Activated T-cell treated with anti-CD3 and anti-CD28 coated beads, Interleukin-2, amount 50 U/mL, for 1 hour (primary cell): ENCODE results near the gene GLIS1.

ENCODE experiments used
- DNase-seq: peaks from one replicate; pipeline ENCODE4 v3.0.0-alpha.2; 2020

GLIS1 gene

GRCh38 chr1:53631622-53632310 is 107.2 kb downstream of the GLIS1 start:
- DNase-seq: no peak

GRCh38 chr1:53629101-53629691 is 109.8 kb downstream of the GLIS1 start:
- DNase-seq: no peak

- DNase-seq: no peak
Observed at GRCh38 chr1:53628286-53628955, 110.5 kb downstream of the GLIS1 start.

GRCh38 chr1:53627666-53628065 is 111.3 kb downstream of the GLIS1 start:
- no peak for DNase-seq

GRCh38 chr1:53627031-53627430 is 111.9 kb downstream of the GLIS1 start:
- DNase-seq: no peak

DNA sequence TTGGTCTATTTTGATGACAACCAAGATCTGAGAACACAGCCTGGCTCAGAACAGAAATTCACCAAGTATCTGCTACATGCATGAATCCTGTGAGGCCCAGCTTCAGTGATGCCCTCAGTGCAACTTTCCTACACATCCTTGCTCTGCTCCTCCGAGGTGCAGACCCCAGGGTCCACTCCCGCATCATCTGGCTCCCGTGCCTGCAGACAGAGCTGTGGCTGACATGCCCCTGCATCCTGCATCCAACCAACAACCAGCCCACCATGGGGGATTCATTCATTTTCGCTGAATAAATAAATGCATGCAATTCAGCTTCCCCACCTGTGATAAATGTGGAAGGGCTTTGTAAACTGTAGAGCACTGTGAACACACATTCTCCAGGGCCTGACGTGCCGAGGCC is 112.3 kb downstream of the GLIS1 start:
- no peak for DNase-seq

GRCh38 chr1:53625766-53626520 is 113.0 kb downstream of the GLIS1 start:
- DNase-seq: no peak

DNA sequence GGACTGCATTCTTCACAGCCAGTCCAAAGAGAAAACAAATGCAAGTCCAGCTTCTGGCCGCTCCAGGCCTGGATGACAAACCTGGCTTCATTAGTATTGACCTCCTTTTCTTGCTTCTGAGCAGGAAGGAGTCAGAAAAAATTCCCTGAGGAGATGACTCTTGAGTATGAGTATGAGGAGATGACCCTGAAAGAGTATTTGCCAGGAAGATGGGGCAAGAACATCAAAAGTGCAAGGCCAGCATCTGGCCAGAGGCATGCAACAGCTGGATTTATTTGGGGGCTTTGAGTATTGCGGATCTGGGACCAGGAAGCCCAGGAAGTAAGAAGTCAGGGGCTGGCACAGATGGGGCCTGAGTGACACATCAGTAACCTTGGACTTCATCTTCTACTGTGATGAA is 113.9 kb downstream of the GLIS1 start:
- DNase-seq: no peak

DNA sequence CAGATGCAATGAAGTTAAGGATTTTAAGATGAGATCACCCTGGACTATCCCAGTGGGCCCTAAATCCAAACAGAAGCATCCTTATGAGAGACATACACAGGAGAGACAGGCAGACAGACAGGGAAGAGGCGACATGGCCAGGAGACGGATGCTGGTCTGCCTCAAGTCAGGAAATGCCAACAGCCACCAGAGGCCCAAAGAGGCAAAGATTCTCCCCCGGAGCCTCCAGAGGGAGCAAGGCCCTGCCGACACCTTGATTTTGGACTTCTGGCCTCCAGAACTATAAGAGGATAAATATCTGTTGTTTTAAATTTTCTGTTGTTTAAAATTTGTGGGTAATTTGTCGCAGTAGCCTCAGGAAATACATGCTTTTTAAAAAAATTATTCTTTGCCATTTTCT is 116.4 kb downstream of the GLIS1 start:
- DNase-seq: no peak

- peak; percentile 8 for DNase-seq
Observed at GRCh38 chr1:53621144-53621543, 117.8 kb downstream of the GLIS1 start.

GRCh38 chr1:53620061-53620855 is 118.7 kb downstream of the GLIS1 start:
- DNase-seq: peak; percentile 4

- DNase-seq: no peak
Observed at GRCh38 chr1:53619367-53620060, 119.5 kb downstream of the GLIS1 start.

DNA sequence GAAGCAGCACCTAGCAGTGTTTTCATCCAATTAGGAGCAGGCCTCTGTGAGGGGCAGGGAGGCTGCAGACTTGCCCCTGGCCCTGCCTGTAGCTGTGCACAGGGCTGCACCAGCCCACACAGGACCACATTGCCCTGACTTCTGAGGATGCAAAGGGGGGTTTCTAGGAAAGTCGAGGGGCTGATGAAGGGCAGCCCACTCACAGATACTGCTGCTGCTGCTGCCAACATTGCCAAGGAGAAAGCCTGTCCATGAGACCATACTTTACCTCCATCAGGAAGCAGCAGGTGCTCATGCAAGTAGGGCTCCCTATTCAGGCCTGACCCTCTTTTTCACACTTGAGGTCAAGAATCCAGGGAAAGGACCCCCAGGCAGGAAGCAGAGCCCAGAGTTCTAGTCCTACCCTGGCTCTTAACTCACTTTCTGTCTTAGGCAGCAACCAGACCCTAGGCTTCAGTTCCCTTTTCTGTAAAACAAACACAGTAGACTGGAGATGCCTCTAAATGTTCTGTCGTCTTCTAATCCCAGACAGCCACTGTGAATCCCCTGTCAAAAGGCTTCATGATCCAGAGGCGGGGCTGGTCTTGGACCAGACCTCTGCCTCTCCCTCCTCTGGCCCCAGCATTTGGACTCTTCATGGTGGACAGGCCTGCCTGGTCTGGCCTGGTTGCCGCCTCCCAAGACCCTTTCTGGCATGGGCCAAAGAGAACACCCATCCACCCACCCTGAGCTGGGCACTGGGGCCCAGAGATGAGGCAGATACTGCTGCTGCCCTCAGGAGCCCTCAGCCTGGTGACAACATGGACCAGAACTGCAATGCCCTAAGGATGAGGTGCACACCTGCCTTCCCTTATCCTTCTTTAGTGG is 120.2 kb downstream of the GLIS1 start:
- DNase-seq: peak; percentile 10

GRCh38 chr1:53617851-53618499 is 121.0 kb downstream of the GLIS1 start:
- DNase-seq: peak; percentile 8

DNA sequence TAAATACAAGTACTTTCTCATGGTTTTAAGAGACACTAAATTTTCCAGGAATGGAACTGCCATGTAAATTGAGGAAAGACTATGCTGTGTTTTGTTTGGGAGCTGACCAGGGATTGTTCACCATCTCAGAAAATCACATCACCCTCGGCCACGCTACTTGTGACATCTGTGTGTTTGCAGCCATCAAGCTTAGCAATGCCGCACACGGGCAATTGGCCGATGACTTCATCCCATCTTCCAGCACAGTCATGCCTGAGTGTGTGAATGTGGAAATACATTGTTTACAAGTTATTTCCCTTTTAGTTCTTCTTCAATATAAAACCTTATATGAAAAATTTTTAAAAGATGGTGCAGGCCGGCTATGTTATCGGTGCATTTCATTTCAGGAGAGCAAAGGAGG is 121.6 kb downstream of the GLIS1 start:
- DNase-seq: no peak

DNA sequence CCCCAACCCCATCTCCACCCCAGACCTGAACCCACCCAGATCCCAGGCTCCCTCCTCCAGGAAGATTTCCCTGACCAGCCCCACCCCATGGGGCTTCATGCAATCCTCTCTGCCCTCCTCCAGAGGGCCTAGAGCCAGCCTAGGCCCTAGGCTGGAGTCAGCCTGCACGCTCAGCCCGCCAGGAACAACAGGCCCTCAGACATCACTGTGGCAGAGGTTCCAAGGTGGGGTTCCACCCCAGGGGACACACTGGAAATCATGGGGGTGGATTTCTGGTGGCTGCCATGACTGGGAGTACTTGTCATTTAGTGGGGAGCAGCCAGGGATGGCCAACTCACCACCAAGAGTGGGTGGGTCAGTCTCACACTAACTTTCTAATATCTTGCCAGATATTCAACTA is 122.0 kb downstream of the GLIS1 start:
- peak; percentile 4 for DNase-seq

GRCh38 chr1:53616511-53616910 is 122.5 kb downstream of the GLIS1 start:
- peak; percentile 7 for DNase-seq

GRCh38 chr1:53615101-53615500 is 123.9 kb downstream of the GLIS1 start:
- no peak for DNase-seq

GRCh38 chr1:53614231-53615021 is 124.5 kb downstream of the GLIS1 start:
- DNase-seq: peak; percentile 7

DNA sequence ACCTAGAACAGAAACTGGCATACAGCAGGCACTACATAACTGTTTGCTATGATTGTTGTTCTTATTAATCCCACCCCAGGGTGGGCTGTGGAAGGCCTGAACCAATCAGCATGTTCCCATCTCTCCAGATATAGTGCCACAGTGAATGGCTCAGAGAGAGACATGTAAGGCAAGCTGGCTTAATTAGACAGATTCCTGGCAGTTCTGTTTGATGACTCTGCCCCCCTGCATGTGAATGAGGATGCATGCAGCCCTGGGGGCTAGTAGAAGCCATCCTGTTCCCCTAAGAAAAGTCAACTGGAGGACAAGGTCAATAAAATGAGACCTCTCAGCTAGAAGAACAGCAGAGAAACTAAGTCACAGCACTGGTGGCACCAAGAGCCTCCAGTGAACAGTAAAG is 130.3 kb downstream of the GLIS1 start:
- no peak for DNase-seq
